ENCODE data around the gene GPRIN2. TPM values are rescaled to one million over a fixed set of nuclear protein-coding genes. Genes with fewer than 3 reads are reported as not detected.
A peak's percentile ranks its signal among the peaks of the same experiment; 100 is the strongest.
"Not testable (repeated sequence)": the region's sequence is repeated elsewhere in the genome, so short reads cannot be mapped to it uniquely, and the experiment has no call there.

Gene GPRIN2
- total RNA-seq, 1 donor from 2014 or later = 0.17 TPM

GRCh38 chr10:46567151-46567550 lies 10.7 kb upstream of the GPRIN2 start:
- DNase-seq = not testable (repeated sequence)

GRCh38 chr10:46565591-46566332 lies 9.3 kb upstream of the GPRIN2 start:
- peak; percentile 81 for DNase-seq

GRCh38 chr10:46560952-46561351 lies 4.5 kb upstream of the GPRIN2 start:
- no peak for DNase-seq

- DNase-seq = no peak
Observed at GRCh38 chr10:46560381-46560780, 3.9 kb upstream of the GPRIN2 start.

GRCh38 chr10:46559231-46559671 lies 2.8 kb upstream of the GPRIN2 start:
- DNase-seq = no peak

GRCh38 chr10:46558392-46559185 lies 2.1 kb upstream of the GPRIN2 start:
- DNase-seq = no peak

GRCh38 chr10:46558122-46558391 lies 1.6 kb upstream of the GPRIN2 start:
- DNase-seq = no peak

GRCh38 chr10:46557319-46558121 lies 1.1 kb upstream of the GPRIN2 start:
- DNase-seq = no peak

GRCh38 chr10:46555713-46556514 lies 544 bp downstream of the GPRIN2 start:
- DNase-seq = no peak

- DNase-seq = no peak
Observed at GRCh38 chr10:46555366-46555712, 1.1 kb downstream of the GPRIN2 start.

- DNase-seq = no peak
Observed at GRCh38 chr10:46554166-46554781, 2.2 kb downstream of the GPRIN2 start.

GRCh38 chr10:46553238-46554049 lies 3.0 kb downstream of the GPRIN2 start:
- DNase-seq = no peak

GRCh38 chr10:46552526-46553237 lies 3.8 kb downstream of the GPRIN2 start:
- DNase-seq = no peak

GRCh38 chr10:46551701-46552525 lies 4.5 kb downstream of the GPRIN2 start:
- no peak for DNase-seq

GRCh38 chr10:46550795-46551700 lies 5.4 kb downstream of the GPRIN2 start:
- DNase-seq = no peak

- no peak for DNase-seq
Observed at GRCh38 chr10:46550076-46550790, 6.2 kb downstream of the GPRIN2 start.

- no peak for DNase-seq
Observed at GRCh38 chr10:46549171-46550075, 7.0 kb downstream of the GPRIN2 start.
